NCI-H526 (cell line): Measurements from ENCODE around the gene ETV3.

Source experiments
- DNase-seq, 2 experiments: peaks; one replicate each; lab custom pipeline; 2025; lab: John Stamatoyannopoulos, UW

Gene ETV3

DNA sequence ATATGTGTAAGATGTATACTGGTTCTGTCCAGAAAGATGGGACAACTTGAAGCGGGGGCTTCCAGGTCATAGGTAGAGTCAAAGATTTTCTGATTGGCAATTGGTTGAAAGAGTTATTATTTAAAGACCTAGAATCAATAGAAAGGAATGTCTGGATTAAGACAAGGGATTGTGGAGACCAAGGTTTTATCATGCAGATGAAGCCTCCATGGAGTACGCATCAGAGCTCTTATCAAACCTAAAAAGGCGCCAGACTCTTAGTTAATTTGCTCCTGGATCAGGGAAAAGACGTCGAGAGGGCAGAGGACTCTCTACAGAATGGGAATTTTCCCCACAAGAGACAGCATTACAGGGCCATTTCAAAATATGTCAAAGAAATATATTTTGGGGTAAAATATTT lies 23.7 kb upstream of the ETV3 start:
- no peak for DNase-seq

DNA sequence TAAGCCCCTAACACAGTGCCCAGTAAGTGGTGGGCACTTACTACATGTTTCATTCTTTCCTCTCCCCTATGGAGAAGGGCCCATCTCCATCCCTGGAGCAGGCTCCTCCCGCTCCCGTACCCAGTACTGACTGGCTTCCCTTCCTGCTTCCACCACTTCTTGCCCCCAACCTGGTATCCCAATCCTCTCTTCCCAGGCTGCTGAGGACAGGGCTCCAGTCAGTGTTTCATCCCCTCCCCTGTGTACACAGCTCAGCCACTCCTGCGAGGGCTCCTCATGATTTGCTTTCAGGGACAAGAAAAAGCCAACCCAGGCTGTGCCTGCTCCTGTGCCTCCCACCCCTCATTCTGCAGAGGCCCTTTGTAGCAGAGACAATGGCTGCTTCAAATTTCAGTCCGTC lies 20.8 kb upstream of the ETV3 start:
- no peak for DNase-seq

DNA sequence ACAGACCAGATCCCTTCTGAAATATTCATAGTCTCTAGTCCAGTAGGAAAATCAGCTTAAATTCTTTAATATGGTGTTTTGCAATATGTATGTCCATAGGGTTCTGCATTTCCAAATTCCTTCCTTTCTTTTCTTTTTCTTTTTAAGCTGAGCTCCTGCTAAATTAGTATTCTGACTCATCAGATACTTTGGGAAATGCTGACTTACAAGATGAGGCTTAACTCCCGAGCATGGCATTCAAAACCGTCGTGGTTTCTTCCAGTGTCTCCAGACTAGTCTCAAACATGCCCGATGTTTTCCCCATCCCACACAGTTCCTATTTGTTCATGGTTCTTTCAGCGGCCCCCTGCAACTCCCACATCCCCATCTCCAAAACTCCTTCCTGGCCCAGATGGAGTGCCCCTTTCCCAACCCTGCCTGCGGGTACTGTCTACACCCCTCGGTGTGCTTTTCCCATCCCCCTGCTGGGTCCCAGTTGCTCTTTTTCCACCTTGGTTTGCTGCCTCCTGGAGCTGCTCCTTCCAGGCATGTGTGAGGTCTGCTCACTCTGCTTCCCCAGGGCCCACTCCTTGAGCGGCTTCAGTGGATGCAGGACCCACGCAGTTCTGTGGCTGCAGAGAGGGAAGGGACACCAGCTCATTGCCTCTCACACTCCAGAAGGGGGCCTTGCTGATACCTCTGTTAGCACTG lies 19.5 kb upstream of the ETV3 start:
- DNase-seq: no peak

- peak; percentile 62 to 92 for DNase-seq
Measured at GRCh38 chr1:157156058-157156541, 17.9 kb upstream of the ETV3 start.

- DNase-seq: peak; percentile 62 to 80
Measured at GRCh38 chr1:157155658-157156057, 17.5 kb upstream of the ETV3 start.

DNA sequence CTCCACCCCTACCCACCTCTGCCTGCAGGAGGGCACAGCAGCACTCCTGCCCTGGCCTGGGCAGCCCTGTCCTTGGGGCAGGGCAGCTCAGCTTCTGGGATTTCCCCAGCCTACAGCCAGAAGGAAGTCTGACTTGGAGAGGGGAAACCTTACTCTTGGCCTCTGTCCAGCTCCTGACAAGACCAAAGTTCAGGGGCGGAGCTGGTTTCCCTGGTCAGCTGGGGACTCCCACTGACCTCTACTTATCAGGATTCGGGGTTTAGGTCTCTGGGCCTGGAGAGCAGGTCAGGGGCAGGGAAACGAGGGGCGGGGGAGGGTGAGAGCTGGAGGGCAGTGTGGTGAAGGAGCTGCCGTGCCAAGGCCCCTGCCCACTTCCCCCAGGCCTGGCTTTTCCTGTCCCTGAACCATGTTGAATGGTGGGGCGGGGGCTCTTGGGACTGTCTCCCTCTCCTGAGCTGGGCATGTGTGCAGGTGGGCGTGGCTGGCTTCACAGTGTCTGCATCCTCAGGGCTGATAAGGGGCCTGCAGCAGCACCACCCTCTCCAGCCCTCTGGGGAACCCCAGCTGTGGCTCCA lies 16.8 kb upstream of the ETV3 start:
- DNase-seq: peak in 1 of 2 experiments; percentile 50

- DNase-seq: no peak
Measured at GRCh38 chr1:157154291-157154690, 16.1 kb upstream of the ETV3 start.

DNA sequence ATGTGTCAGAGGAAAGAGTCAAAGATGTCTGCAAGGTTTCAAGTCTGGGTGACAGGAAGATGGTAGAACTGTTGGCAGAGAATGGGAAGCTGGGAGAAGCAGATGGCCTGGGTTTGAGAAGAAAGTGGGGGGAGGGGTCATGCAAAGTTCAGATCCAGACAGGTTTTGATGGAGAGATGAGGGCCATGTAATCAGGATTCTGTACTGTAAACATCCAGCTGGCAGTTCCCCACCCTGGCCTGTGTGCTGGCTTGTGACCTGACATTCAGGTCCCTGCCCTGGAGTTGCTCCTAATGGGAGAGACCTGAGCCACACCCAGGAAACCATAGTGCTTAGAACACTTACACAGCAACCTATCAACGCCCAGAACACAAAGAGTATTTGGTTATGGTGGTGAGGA lies 15.6 kb upstream of the ETV3 start:
- no peak for DNase-seq

DNA sequence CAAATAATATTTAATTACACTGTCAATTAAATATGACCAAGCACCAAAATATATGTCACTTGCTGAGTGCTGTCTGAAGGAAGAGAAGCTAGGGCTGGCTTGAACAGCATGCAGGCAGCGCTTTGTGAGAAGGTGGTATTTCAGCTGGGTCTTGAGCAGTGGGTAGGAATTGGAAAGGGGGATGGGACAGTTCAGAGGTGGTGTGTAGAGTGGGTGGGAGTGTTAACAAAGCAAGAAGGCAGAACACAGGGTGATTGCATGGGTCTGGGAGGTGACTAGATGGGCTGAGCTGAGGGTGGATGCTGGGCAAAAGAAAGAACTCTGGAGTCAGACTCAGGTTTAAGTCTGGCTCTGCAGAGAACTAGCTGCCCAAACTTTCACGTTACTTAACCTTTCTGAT lies 14.3 kb upstream of the ETV3 start:
- no peak for DNase-seq

GRCh38 chr1:157151506-157151905 lies 13.3 kb upstream of the ETV3 start:
- no peak for DNase-seq

DNA sequence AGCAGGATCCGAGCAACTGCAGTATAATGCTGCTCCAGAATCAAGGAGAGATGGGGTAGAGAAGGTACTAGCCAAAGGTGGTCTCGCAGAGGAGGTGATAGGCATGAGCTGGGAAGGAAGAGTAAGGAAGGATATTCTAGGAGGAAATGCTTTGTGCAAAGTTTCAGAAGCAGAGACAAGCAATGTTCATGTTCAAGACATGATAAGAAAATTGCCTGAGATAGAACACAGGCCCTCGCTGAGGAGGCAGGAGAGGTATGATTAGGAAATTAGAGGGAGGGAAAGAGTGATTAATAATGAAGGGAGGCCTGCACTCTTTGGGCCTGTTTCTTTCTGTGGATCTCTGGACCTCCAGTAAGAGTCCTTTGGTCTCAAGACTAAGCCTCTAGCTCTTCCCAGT lies 12.9 kb upstream of the ETV3 start:
- DNase-seq: no peak

DNA sequence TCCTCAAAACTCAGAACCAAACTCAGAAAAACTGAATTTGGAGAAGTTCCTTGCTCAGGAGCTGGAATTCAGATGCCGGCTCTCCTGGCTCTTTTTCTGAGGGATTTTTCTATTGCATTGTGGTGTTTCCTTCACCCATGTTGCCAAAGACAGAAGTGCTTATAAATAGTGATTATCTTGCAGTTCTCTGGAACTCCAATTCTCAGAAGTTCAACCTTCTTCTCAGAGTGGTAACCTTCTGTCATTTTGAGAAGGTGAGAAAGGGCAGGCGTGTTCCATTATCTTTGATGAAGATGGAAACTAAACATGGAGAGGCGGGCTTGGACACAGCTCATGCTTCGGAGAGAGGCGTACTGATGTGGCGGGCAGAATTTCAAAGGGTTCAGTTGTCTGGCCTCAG lies 12.4 kb upstream of the ETV3 start:
- no peak for DNase-seq

- no peak for DNase-seq
Measured at GRCh38 chr1:157147906-157148700, 9.9 kb upstream of the ETV3 start.

DNA sequence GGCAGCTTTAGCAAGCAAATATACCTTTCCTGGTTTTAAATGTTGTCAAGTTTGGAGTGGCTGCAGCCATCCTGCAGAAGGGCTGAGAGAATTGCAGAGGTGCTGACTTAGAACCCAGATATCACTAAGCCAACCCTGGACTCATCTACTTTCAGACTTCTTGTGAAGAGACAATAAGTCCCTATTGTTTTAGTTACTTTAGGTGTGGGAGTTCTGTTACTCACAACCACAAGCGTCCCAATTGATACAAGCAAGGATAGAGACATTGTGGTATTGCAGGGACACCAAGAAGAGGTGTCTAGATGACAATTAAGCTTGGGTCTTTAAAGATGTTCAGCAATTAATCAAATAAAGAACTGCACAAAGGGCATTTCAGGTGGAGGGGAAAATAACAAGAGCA lies 8.8 kb upstream of the ETV3 start:
- no peak for DNase-seq

DNA sequence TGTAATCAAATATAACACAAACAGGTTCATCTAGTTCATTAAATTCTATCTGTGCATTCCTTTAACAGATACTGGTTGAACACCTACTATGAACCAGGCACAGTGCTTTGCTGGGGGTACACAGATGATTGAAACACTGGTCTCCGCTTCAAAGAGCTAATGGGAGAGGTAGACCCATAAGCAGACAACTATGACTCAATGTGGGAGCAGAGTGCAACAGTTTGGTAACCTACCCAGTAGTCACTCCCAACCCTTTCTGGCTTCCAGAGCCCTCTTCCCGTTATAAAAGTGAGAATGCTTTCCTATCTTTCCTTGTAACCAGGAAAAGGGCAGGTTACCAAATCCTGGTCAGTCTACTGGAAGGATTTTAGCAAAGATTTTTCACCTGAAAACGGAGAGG lies 8.0 kb upstream of the ETV3 start:
- no peak for DNase-seq

- no peak for DNase-seq
Measured at GRCh38 chr1:157145076-157145475, 6.9 kb upstream of the ETV3 start.

- DNase-seq: no peak
Measured at GRCh38 chr1:157144509-157144908, 6.3 kb upstream of the ETV3 start.

- DNase-seq: no peak
Measured at GRCh38 chr1:157142765-157143423, 4.7 kb upstream of the ETV3 start.

- no peak for DNase-seq
Measured at GRCh38 chr1:157142201-157142600, 4.0 kb upstream of the ETV3 start.

DNA sequence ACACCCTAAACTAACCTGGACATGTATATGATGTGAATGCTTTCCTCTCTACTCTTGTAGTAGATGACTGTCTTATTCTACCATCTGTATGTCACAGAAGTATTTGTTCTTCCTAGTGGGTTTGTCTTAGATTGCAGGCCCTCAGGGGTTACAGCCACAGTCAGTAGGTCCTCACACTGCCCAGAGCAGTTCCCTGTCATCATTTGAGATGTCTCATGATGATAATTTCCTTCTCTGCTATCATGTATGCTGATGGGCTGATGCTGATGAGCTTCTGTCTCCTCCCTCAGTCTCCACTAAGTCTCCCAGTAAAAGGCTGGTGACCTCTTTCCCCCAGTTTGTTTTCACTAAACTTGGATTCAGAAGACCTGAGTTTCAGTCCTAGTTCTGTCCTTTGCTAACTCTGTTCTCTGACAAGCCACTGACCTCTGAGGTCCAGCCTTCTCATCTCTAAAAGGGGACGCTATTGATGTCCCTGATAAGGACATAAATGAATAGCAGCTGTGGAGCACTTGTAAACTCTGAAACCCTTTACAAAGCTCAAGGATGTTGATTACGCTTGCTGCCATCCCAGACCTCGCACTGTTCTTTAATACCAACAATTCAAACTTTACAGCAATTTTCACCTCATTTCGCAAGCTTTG lies 3.1 kb upstream of the ETV3 start:
- no peak for DNase-seq

DNA sequence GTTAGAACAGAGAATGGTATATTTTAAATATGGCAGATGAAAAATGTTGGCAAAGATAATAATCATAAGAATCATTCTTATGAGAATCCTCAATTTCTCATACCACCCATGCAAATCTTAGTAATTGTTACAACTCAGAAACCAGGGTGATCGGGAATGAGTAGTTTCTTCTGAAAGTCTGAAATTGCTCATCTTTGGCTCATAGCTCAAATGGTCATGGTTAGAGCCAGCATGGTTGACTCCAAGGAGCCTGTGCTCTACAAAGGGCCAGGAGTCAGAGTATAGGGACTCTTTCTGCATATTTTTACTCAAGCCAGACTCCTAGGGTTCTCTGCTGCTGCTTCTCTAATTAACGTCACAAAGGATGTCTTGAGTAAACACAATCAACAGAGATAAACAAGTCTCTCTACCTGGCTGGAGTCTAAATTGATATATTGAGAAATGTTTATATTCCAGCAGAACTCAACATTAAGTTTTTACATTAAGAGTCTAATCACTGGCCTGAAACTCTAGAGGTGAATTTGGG lies 1.9 kb upstream of the ETV3 start:
- DNase-seq: no peak
